T-cell (primary cell): ENCODE measurements around the gene FBXL19. TPM values are rescaled to one million over a fixed set of nuclear protein-coding genes. Genes with fewer than 3 reads are reported as not detected.
"Not testable (repeated sequence)": the region's sequence is repeated elsewhere in the genome, so short reads cannot be mapped to it uniquely, and the experiment has no call there.

Experiments used
- ATAC-seq, 4 experiments: fragments of 200-7000 bp in 3 of 4; fragments of 150-1000 bp in 1 of 4; cut with Tn5 transposase; replicated peaks in 1 of 4; 1 replicate in 3 of 4; 2 replicates in 1 of 4; pipeline ENCODE4 v1.10.0; 2021; ENCODE audit warnings: moderate library complexity in 3 of 4, mild to moderate bottlenecking in 2 of 4, moderate number of reproducible peaks in 1 of 4
- CTCF ChIA-PET, 2 donors: fragments of 300-600 bp; sonication (Branson Sonifier 250); formaldehyde crosslinking; loops; one replicate each; lab custom pipeline; 2022; ENCODE audit warnings: antibody characterized with exemption in 2 of 2; lab: Charles Lee
- POLR2A ChIA-PET, 2 donors: fragments of 300-600 bp; sonication (Branson Sonifier 250); formaldehyde crosslinking; loops; one replicate each; lab custom pipeline; 2022; ENCODE audit warnings: antibody characterized with exemption in 2 of 2; lab: Charles Lee
- DNase-seq, 35 experiments: peaks; one replicate each; pipeline versions ENCODE4 v3.0.0 to v3.0.0-alpha.2; 2013 to 2023
- H3K27ac ChIP-seq: one replicate; pipeline ENCODE4 v1.5.1; 2013; ENCODE audit warnings: low read length
- H3K27me3 ChIP-seq, 2 experiments: replicated peaks in 1 of 2; 1 replicate in 1 of 2; 2 replicates in 1 of 2; pipeline versions ENCODE4 v1.6.1 to v1.7.0; 2013; ENCODE audit warnings: low read length in 1 of 2, mixed read lengths in 1 of 2; ENCODE audit not compliant: control insufficient read depth in 2 of 2, insufficient read depth in 2 of 2; ENCODE audit errors: extremely low read depth in 1 of 2
- H3K36me3 ChIP-seq, 2 donors: 1 replicate in 1 of 2; 2 replicates in 1 of 2; pipeline versions ENCODE4 v1.6.1 to v1.7.0; 2013; ENCODE audit warnings: low read length in 1 of 2; ENCODE audit not compliant: control insufficient read depth in 2 of 2, insufficient read depth in 1 of 2; ENCODE audit errors: extremely low read depth in 1 of 2
- H3K4me1 ChIP-seq, 2 experiments: 1 replicate in 1 of 2; 2 replicates in 1 of 2; pipeline versions ENCODE4 v1.6.1 to v1.7.0; 2013; ENCODE audit warnings: low read length in 2 of 2, mixed read lengths in 1 of 2; ENCODE audit not compliant: insufficient read depth in 2 of 2, control insufficient read depth in 1 of 2; ENCODE audit errors: extremely low read depth in 1 of 2
- H3K4me3 ChIP-seq, 2 donors: 1 replicate in 1 of 2; 2 replicates in 1 of 2; pipeline versions ENCODE4 v1.5.1 to v1.7.0; 2013; ENCODE audit warnings: mild to moderate bottlenecking in 2 of 2, low read length in 1 of 2, moderate library complexity in 1 of 2; ENCODE audit not compliant: control insufficient read depth in 1 of 2; ENCODE audit errors: extremely low read depth in 1 of 2
- H3K9me3 ChIP-seq: 2 replicates; pipeline ENCODE4 v1.7.0; 2013
- H3K27ac Mint-ChIP-seq, 2 donors: one replicate each; pipeline ENCODE4 v1.8.0; 2020 to 2021; ENCODE audit warnings: mild to moderate bottlenecking in 2 of 2, mixed read lengths in 2 of 2
- H3K27me3 Mint-ChIP-seq, 2 donors: one replicate each; pipeline ENCODE4 v1.8.0; 2021 to 2022; ENCODE audit warnings: mixed read lengths in 2 of 2
- H3K36me3 Mint-ChIP-seq: one replicate; pipeline ENCODE4 v1.8.0; 2021; ENCODE audit warnings: mixed read lengths
- H3K4me1 Mint-ChIP-seq, 3 donors: one replicate each; pipeline ENCODE4 v1.8.0; 2020 to 2022; ENCODE audit warnings: mixed read lengths in 3 of 3, mild to moderate bottlenecking in 1 of 3
- H3K4me3 Mint-ChIP-seq, 3 donors: one replicate each; pipeline ENCODE4 v1.8.0; 2020 to 2022; ENCODE audit warnings: mild to moderate bottlenecking in 3 of 3, mixed read lengths in 3 of 3, moderate library complexity in 3 of 3
- H3K9me3 Mint-ChIP-seq, 3 donors: one replicate each; pipeline ENCODE4 v1.8.0; 2020 to 2022; ENCODE audit warnings: mixed read lengths in 3 of 3
- WGBS: methylation state at CpG from one replicate; pipeline ENCODE4 v1.1.5; 2013; ENCODE audit warnings: missing lambda C conversion rate; ENCODE audit not compliant: insufficient coverage; 5-methylcytosine and 5-hydroxymethylcytosine counted together
- total RNA-seq, 35 experiments: library from RNA in 6 of 35; stranded (reverse) in 6 of 35; fragments of 120-200 nt in 1 of 35; gene quantifications; one replicate each; pipeline versions ENCODE4 v1.2.1 to v1.2.4 and lab custom pipeline; 2013 to 2026

FBXL19 gene
- total RNA-seq, 5 donors from 2014 or later (not counting 1 experiment from before 2014, with no cell fraction given) = 11.5 to 22.0 (median 18.1) TPM

GRCh38 chr16:30937692-30938091 lies 14.3 kb downstream of the FBXL19 start:
- Mint-ChIP-seq H3K27me3 (no peaks in the 10 kb centered on the region), H3K9me3 (no peaks in the 10 kb centered on the region), H3K36me3 (peaks cover 3% of the 10 kb centered on the region), H3K4me3 (no peak overlapping the region), H3K27ac (peak overlapping the region; percentile 3 to 13), H3K4me1 (peaks cover 25 to 36% (median 30%) of the 10 kb centered on the region in 3 donors)
- H3K4me1 ChIP-seq = peaks cover 0 to 20% of the 10 kb centered on the region in 2 experiments
- H3K27me3 ChIP-seq = no peaks in the 10 kb centered on the region
- ChIA-PET POLR2A (no interaction called here), CTCF (interaction anchor here in 1 of 2 donors (0.6 kb wide), 1 partner anchor 244 kb away, joined by 4 read pairs; no protein-coding TSS in a partner anchor)
- ATAC-seq (no peak), DNase-seq (no peak)
- no peak overlapping the region for H3K27ac ChIP-seq
- peaks cover 4% of the 10 kb centered on the region in 2 donors for H3K36me3 ChIP-seq
- H3K9me3 ChIP-seq = no peaks in the 10 kb centered on the region
- WGBS = 21% methylated on average over 5 of the region's 5 CpGs
- no peak overlapping the region for H3K4me3 ChIP-seq

- H3K4me3 ChIP-seq, H3K36me3 Mint-ChIP-seq, H3K9me3 ChIP-seq, H3K9me3 Mint-ChIP-seq, H3K27me3 ChIP-seq, H3K27ac ChIP-seq, H3K27me3 Mint-ChIP-seq, H3K4me3 Mint-ChIP-seq, POLR2A ChIA-PET, DNase-seq, H3K36me3 ChIP-seq, ATAC-seq, H3K27ac Mint-ChIP-seq: not testable (repeated sequence)
- CTCF ChIA-PET = interaction anchor here (0.5 to 0.9 kb wide), 3 partner anchors 94 to 142 kb away, joined by 3 to 4 read pairs (median 3); no protein-coding TSS in a partner anchor
- WGBS = 96% methylated on average over 7 of the region's 8 CpGs
- peaks cover 24 to 37% (median 30%) of the 10 kb centered on the region in 3 donors for H3K4me1 Mint-ChIP-seq
- peaks cover 0 to 19% of the 10 kb centered on the region in 2 experiments for H3K4me1 ChIP-seq
These were observed 16.2 kb downstream of the FBXL19 start for GRCh38 chr16:30939571-30939970.

DNA sequence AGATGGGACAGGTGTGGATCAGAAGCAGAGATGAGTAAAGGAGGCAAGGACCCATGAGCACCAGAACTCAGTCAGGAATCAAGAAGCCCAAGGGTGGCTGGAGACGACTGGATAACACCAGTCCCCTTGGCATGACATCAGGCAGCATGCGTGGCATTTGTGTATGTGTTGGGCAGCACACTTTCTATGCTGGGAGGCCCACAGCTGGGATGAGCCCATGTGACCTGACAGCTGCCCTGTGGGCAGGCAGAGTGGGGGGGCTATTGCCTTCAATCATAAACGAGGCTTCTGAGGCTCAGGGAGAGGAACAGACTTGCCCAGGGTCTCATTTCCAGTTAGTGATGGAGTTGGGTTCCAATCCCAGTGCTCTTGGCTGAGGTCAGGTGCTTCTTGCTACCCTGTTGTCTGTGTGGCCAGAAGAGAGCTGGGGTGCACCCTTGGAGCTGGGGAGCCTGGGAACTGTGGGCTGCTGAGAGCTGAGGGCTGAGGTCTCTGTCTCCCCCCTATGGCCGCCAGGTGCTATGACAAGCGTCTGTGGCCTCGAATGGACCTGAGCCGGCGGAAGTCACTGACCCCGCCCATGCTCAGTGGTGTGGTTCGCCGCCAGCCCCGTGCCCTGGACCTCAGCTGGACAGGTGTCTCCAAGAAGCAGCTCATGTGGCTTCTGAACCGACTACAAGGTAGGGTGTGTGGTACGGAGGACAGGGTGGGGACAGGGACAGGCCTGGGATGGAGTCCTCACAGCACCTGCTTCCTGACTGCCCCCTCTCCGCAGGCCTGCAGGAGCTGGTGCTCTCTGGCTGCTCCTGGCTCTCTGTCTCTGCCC lies 18.4 kb downstream of the FBXL19 start:
- H3K4me3 Mint-ChIP-seq = no peak overlapping the region
- 26% methylated on average over 13 of the region's 15 CpGs for WGBS
- H3K36me3 Mint-ChIP-seq = peaks cover 12% of the 10 kb centered on the region
- ChIA-PET CTCF (interaction anchor here (0.5 to 2.9 kb wide), 9 partner anchors 12 to 928 kb away, joined by 3 to 21 read pairs (median 3); partner anchors contain the start of gene ZNF843 (in 1 of the 2)), POLR2A (interaction anchor here (0.6 to 0.7 kb wide), 2 partner anchors 13 to 18 kb away, joined by 3 read pairs; partner anchors contain the start of gene FBXL19 (in 1 of the 2))
- ATAC-seq = peak; percentile 93 to 94 (median 94)
- H3K9me3 Mint-ChIP-seq = no peaks in the 10 kb centered on the region
- H3K27me3 Mint-ChIP-seq = no peaks in the 10 kb centered on the region
- peak overlapping the region in 1 of 2 donors; percentile 14 for H3K4me3 ChIP-seq
- H3K27ac ChIP-seq = peak overlapping the region; percentile 53
- H3K27ac Mint-ChIP-seq = peak overlapping the region; percentile 61 to 79
- peak in 29 of 35 experiments; percentile 29 to 81 (median 49) for DNase-seq
- H3K4me1 Mint-ChIP-seq = peaks cover 15 to 28% (median 20%) of the 10 kb centered on the region in 3 donors
- no peaks in the 10 kb centered on the region for H3K9me3 ChIP-seq
- no peaks in the 10 kb centered on the region for H3K27me3 ChIP-seq
- H3K36me3 ChIP-seq = peaks cover 3 to 7% of the 10 kb centered on the region in 2 donors
- H3K4me1 ChIP-seq = peaks cover 0 to 13% of the 10 kb centered on the region in 2 experiments

DNA sequence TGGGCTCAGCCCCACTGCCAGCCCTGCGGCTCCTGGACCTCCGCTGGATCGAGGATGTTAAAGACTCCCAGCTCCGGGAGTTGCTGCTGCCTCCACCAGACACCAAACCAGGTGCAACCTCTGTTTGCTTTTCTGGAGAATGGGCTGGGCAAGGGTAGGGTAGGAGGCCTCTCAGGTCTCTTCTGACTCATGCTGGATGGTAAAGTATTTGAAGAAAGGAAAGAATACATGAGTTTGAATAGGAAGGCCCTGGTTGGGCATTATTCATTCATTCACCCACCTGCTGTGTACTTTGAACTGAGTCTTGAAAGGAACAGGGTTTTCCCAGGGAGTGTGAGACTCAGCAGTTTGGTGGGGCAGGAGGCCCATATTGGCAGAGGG lies 19.0 kb downstream of the FBXL19 start:
- Mint-ChIP-seq H3K9me3 (no peaks in the 10 kb centered on the region), H3K27me3 (no peaks in the 10 kb centered on the region), H3K27ac (peak overlapping the region; percentile 49 to 61), H3K4me1 (peaks cover 15 to 27% (median 20%) of the 10 kb centered on the region in 3 donors), H3K4me3 (no peak overlapping the region), H3K36me3 (peaks cover 12% of the 10 kb centered on the region)
- DNase-seq (no peak), ATAC-seq (no peak)
- Histone ChIP-seq H3K27ac (peak overlapping the region; percentile 53), H3K9me3 (no peaks in the 10 kb centered on the region), H3K36me3 (peaks cover 4 to 6% of the 10 kb centered on the region in 2 donors), H3K27me3 (no peaks in the 10 kb centered on the region), H3K4me1 (peaks cover 0 to 13% of the 10 kb centered on the region in 2 experiments), H3K4me3 (peak overlapping the region in 1 of 2 donors; percentile 14)
- WGBS = no CpG with 5 or more reads among the region's 4 CpGs
- POLR2A ChIA-PET = interaction anchor here in 1 of 2 donors (0.9 kb wide), 1 partner anchor 135 kb away, joined by 7 read pairs; no protein-coding TSS in a partner anchor
- CTCF ChIA-PET = interaction anchor here (0.6 to 2.9 kb wide), 6 partner anchors 50 to 927 kb away, joined by 3 to 21 read pairs (median 4); partner anchors contain the start of gene ZNF843 (in 1 of the 2)

DNA sequence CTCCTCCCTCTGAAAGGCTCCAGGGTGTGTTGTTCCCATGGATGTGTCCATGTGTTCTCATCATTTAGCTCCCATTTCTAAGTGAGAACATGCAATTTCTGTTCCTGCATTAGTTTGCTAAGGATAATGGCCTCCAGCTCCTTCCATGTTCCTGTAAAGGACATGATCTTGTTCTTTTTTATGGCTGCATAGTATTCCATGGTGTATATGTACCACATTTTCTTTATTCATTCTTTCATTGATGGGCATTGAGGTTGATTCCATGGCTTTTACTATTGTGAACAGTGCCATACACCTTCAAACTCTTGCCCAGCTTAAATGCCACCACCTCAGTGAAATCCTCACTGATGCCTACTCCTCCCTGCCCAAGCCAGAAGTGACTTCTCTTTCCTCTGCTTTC lies 21.0 kb downstream of the FBXL19 start:
- H3K4me1 ChIP-seq = peaks cover 3 to 24% of the 10 kb centered on the region in 2 experiments
- ChIA-PET CTCF (interaction anchor here (0.6 to 1.3 kb wide), 5 partner anchors 9 to 1719 kb away, joined by 3 to 6 read pairs (median 4); no protein-coding TSS in a partner anchor), POLR2A (no interaction called here)
- ATAC-seq (no peak), DNase-seq (no peak)
- Mint-ChIP-seq H3K9me3 (no peaks in the 10 kb centered on the region), H3K36me3 (peaks cover 12% of the 10 kb centered on the region), H3K27me3 (no peaks in the 10 kb centered on the region), H3K27ac (peak overlapping the region in 1 of 2 donors; percentile 1), H3K4me3 (no peak overlapping the region), H3K4me1 (peaks cover 13 to 20% (median 19%) of the 10 kb centered on the region in 3 donors)
- H3K4me3 ChIP-seq = no peak overlapping the region
- peaks cover 4 to 5% of the 10 kb centered on the region in 2 donors for H3K36me3 ChIP-seq
- H3K27ac ChIP-seq = no peak overlapping the region
- H3K9me3 ChIP-seq = no peaks in the 10 kb centered on the region
- no peaks in the 10 kb centered on the region for H3K27me3 ChIP-seq
